Spleen (tissue), 11 donors: ENCODE results near the gene ALPP. TPM values are rescaled to one million over a fixed set of nuclear protein-coding genes. Genes with fewer than 3 reads are reported as not detected.
A peak's percentile ranks its signal among the peaks of the same experiment; 100 is the strongest.
"Not testable (repeated sequence)": the region's sequence is repeated elsewhere in the genome, so short reads cannot be mapped to it uniquely, and the experiment has no call there.

Source experiments
- DNase-seq: peaks from one replicate; pipeline ENCODE4 v3.0.0-alpha.2; 2020
- H3K27ac ChIP-seq, 8 donors: fragments of 200-600 bp; sonication (generic) in 7 of 8; 1 replicate in 4 of 8; 2 replicates in 4 of 8; pipeline versions ENCODE4 v1.5.0 to v1.8.0; 2016 to 2021; ENCODE audit warnings: inconsistent platforms in 4 of 8, mild to moderate bottlenecking in 4 of 8, moderate library complexity in 1 of 8
- H3K27me3 ChIP-seq, 7 donors: fragments of 200-600 bp; sonication (generic) in 6 of 7; replicated peaks in 1 of 7; 1 replicate in 4 of 7; 2 replicates in 3 of 7; pipeline versions ENCODE4 v1.5.0 to v1.8.0; 2016 to 2021; ENCODE audit warnings: inconsistent platforms in 3 of 7, mild to moderate bottlenecking in 1 of 7
- H3K36me3 ChIP-seq, 6 donors: fragments of 200-600 bp; sonication (generic) in 5 of 6; 1 replicate in 4 of 6; 2 replicates in 2 of 6; pipeline versions ENCODE4 v1.5.0 to v1.8.0; 2016 to 2021; ENCODE audit warnings: inconsistent platforms in 2 of 6
- H3K4me1 ChIP-seq, 6 donors: fragments of 200-600 bp; sonication (generic) in 5 of 6; 1 replicate in 3 of 6; 2 replicates in 3 of 6; pipeline versions ENCODE4 v1.5.0 to v1.8.0; 2016 to 2021; ENCODE audit warnings: inconsistent platforms in 3 of 6
- H3K4me3 ChIP-seq, 8 donors: fragments of 200-600 bp; sonication (generic) in 7 of 8; 1 replicate in 4 of 8; 2 replicates in 4 of 8; pipeline versions ENCODE4 v1.5.0 to v1.8.0; 2016 to 2021; ENCODE audit warnings: inconsistent platforms in 4 of 8, mild to moderate bottlenecking in 4 of 8, moderate library complexity in 2 of 8
- H3K9me3 ChIP-seq, 8 donors: fragments of 200-600 bp; sonication (generic) in 7 of 8; 1 replicate in 4 of 8; 2 replicates in 4 of 8; pipeline versions ENCODE4 v1.5.0 to v1.8.0; 2016 to 2021; ENCODE audit warnings: inconsistent platforms in 4 of 8
- CTCF ChIP-seq, 11 experiments: fragments of 200-600 bp in 7 of 11; fragments of 450-650 bp in 4 of 11; sonication (generic) in 4 of 11; IDR thresholded peaks in 8 of 11; conservative IDR thresholded peaks in 3 of 11; 1 replicate in 7 of 11; 2 replicates in 4 of 11; pipeline versions ENCODE4 v1.4.0 to v1.8.0; 2016 to 2021; ENCODE audit warnings: antibody characterized with exemption in 11 of 11, inconsistent platforms in 4 of 11, mild to moderate bottlenecking in 1 of 11
- POLR2A ChIP-seq, 3 donors: fragments of 450-650 bp; IDR thresholded peaks; one replicate each; pipeline ENCODE4 v1.5.1; 2017; ENCODE audit warnings: antibody characterized with exemption in 3 of 3, mild to moderate bottlenecking in 1 of 3
- POLR2AphosphoS5 ChIP-seq, 3 donors: sonication (generic); formaldehyde crosslinking; IDR thresholded peaks; one replicate each; pipeline ENCODE4 v1.5.1; 2017; ENCODE audit warnings: antibody characterized with exemption in 3 of 3
- WGBS, 5 donors: extraction: QIAGEN DNeasy Blood & Tissue Kit in 3 of 5; methylation state at CpG; one replicate each; pipeline versions ENCODE4 v1.1.5 to v1.1.7; 2013 to 2018; 5-methylcytosine and 5-hydroxymethylcytosine counted together
- intact Hi-C: fragments of 100-400 bp; cut with DNase I; formaldehyde crosslinking; loops from one replicate; pipeline ENCODE4 v1.15.0; 2023; ENCODE audit warnings: low total_unique reads
- polyA plus RNA-seq, 3 donors: library from polyadenylated mRNA; stranded (reverse); fragments of 200-250 nt; gene quantifications; one replicate each; pipeline ENCODE4 v1.2.1, GENCODE V29; 2013
- total RNA-seq, 7 donors: library from RNA; depleted of rRNA in 3 of 7; stranded (reverse); fragments of >200 nt in 3 of 7; fragmentation: NEBNext Ultra II Directional in 4 of 7; extraction: Animal tissue kit (Norgen Biotek cat#: 25700) in 4 of 7; gene quantifications; one replicate each; pipeline versions ENCODE4 v1.1.0 to v1.2.1, GENCODE V29; 2016 to 2021
- donor health status: healthy with polysubstance abuse.
- donor health status: DM: no; HTN: no; CAD: no; lungs with moderate emphysema.
- donor health status: DM: no; HTN: no; CAD: no.
- donor health status: Bipolar disorder and iron deficiency.
- donor health status: healthy.
- donor health status: DM: no; HTN: no; CAD: no.
- donor health status: DM: yes; HTN: yes; CAD: no.

Gene ALPP
- total and polyA plus RNA-seq, 10 donors: not detected

- H3K36me3 ChIP-seq: no peaks in the 10 kb centered on the region
- peaks cover 0 to 7% (median 0%) of the 10 kb centered on the region in 7 donors for H3K27me3 ChIP-seq
- intact Hi-C loops: no loop called here
- H3K9me3 ChIP-seq: no peaks in the 10 kb centered on the region
- WGBS, 5 donors: 77 to 95% (median 86%) methylated on average over 6 to 13 of the region's 13 CpGs
- no peak overlapping the region for H3K4me3 ChIP-seq
- H3K27ac ChIP-seq: no peak overlapping the region
- no peak for TF ChIP-seq POLR2A (IDR thresholded peaks at IDR 0.05)
- TF ChIP-seq CTCF (IDR thresholded peaks at IDR 0.05 in 8 of 11, conservative IDR thresholded peaks at IDR 0.05 in 3 of 11): no peak
- TF ChIP-seq POLR2AphosphoS5 (IDR thresholded peaks at IDR 0.05): no peak
- DNase-seq: peak; percentile 47
- H3K4me1 ChIP-seq: peaks cover 4 to 18% (median 7%) of the 10 kb centered on the region in 6 donors
Observed at GRCh38 chr2:232367591-232368233, 10.8 kb upstream of the ALPP start.

GRCh38 chr2:232368311-232368731, 10.2 kb upstream of the ALPP start:
- Histone ChIP-seq H3K36me3 (no peaks in the 10 kb centered on the region), H3K9me3 (no peaks in the 10 kb centered on the region), H3K4me1 (peaks cover 4 to 13% (median 7%) of the 10 kb centered on the region in 6 donors), H3K27me3 (peaks cover 0 to 7% (median 0%) of the 10 kb centered on the region in 7 donors), H3K27ac (no peak overlapping the region), H3K4me3 (no peak overlapping the region)
- intact Hi-C loops: no loop called here
- TF ChIP-seq CTCF (IDR thresholded peaks at IDR 0.05 in 8 of 11, conservative IDR thresholded peaks at IDR 0.05 in 3 of 11) (no peak), POLR2AphosphoS5 (IDR thresholded peaks at IDR 0.05) (no peak), POLR2A (IDR thresholded peaks at IDR 0.05) (no peak)
- WGBS, 5 donors: 89 to 94% (median 92%) methylated on average over 9 to 15 of the region's 15 CpGs
- no peak for DNase-seq

GRCh38 chr2:232369126-232369951, 9.2 kb upstream of the ALPP start:
- peaks cover 0 to 7% (median 0%) of the 10 kb centered on the region in 7 donors for H3K27me3 ChIP-seq
- H3K4me1 ChIP-seq: peaks cover 0 to 3% (median 0%) of the 10 kb centered on the region in 6 donors
- H3K4me3 ChIP-seq: no peak overlapping the region
- intact Hi-C loops: no loop called here
- TF ChIP-seq POLR2AphosphoS5 (IDR thresholded peaks at IDR 0.05): no peak
- no peak for TF ChIP-seq CTCF (IDR thresholded peaks at IDR 0.05 in 8 of 11, conservative IDR thresholded peaks at IDR 0.05 in 3 of 11)
- no peak for TF ChIP-seq POLR2A (IDR thresholded peaks at IDR 0.05)
- WGBS, 5 donors: 73 to 85% (median 79%) methylated on average over 8 to 15 of the region's 15 CpGs
- H3K27ac ChIP-seq: no peak overlapping the region
- H3K36me3 ChIP-seq: no peaks in the 10 kb centered on the region
- no peak for DNase-seq
- no peaks in the 10 kb centered on the region for H3K9me3 ChIP-seq

GRCh38 chr2:232370007-232370406, 8.5 kb upstream of the ALPP start:
- H3K36me3 ChIP-seq, H3K9me3 ChIP-seq, H3K27ac ChIP-seq, intact Hi-C loops, H3K27me3 ChIP-seq, H3K4me1 ChIP-seq, DNase-seq, H3K4me3 ChIP-seq: not testable (repeated sequence)
- 30 to 61% (median 51%) methylated on average over 6 to 9 of the region's 12 CpGs for WGBS, 5 donors
